ENCODE results near the gene CIT.
"Not testable (repeated sequence)": the region's sequence is repeated elsewhere in the genome, so short reads cannot be mapped to it uniquely, and the experiment has no call there.

The CIT gene

DNA sequence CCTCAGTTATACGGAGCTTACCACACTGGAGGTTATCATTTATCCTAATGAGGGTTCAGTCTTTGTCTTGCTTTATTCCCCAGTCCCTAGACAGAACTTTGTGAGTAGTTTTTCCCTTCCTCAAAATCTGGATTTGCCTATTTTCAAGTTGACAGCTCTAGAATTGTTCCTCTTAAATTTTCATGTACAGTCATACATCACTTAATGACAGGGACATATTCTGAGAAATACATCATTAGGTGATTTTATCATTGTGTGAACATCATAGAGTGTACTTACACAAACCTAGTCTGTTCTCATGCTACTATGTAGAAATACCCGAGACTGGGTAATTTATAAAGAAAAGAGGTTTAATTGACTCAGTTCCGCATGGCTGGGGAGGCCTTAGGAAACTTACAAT is 206.1 kb downstream of the CIT start:
- no peak for DNase-seq

DNA sequence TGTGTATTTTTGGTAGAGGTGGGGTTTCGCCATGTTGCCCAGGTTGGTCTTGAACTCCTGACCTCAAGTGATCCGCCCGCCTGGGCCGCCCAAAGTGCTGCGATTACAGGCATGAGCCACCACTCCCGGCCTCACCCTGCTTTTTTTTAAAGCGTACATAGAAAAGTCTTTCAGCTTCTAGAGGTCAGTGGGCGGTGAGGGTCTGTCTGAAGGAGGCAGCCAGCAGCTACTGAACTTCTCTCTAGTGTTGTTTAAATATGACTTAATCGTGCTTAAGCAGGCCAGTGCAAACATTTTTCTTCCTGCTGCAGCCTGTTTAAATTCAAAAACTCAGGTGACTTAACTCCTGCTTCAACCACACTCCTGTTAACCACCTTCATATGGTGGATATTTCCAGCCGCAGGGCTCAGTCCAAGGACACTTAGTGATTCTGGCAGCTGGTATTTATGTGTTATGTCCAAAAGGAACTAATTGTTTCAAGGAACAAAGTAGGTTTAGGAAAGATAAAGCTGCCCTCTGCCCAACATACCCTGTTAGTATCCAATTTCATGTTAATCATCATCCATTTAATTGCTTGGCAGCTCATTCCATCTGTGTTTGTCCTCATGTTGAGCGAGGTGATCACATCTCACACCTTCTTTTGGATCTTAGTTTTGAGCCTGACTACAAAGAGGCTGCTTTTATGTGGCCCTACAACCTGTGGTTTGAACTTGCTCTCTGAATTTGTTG is 207.2 kb downstream of the CIT start:
- no peak for DNase-seq

DNA sequence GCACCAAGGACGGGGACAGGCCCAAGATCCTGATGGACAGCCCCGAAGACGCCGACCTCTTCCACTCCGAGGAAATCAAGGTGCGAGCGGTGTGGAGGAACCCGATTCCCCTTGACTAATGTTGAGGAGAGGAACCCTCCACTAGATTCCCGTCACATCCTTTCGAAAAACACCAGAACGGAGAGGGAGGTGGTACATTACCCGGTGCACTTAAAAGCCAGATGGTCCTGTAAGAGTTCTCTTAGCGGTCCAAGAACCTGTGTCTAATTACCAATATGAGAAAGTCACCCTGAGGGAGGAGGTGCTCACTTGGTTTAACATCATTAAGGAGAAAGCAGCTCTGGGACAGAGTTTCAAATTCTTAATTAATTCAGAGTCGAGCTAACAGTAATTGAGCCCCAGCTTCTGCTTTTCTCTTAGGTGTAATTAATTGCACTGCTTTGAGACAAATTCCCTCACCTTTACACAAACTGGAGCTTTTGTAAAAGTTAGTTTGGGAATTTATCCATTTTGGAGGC is 208.7 kb downstream of the CIT start:
- DNase-seq, result no peak

DNA sequence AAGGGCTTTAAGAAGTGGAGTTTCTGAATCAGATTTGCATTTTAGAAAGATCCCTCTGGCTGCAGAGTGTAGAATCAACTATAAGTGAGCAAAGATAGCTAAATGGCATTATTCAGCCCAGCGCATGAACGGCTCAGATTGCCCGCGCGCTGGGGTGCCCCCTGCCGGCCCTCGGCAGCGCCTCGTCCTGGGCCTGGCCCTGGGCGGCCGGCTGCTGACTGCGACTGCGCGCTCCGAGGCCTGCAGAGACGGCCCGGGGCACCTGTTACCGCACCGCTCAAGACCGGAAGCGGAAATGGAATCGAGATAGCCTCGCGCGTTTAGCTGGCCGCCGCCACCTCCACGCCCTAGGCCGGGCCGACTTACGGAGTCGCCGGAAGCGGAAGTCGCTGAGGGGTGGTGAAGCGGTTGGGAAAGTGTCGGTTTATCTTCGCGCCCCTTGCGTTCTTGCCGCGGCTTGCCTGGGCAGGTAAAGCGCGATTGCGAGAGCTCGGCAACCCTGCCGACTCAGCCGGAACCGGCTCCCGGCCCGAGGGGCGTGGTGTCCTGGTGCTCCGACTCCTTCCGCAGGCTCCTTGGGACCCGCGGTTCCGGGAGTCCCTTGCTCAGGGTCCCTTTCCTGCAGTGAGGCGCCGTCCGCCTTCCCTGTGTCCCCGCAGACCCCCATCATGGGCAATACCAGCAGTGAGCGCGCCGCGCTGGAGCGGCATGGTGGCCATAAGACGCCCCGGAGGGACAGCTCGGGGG is 209.4 kb downstream of the CIT start, which contains the start of gene PRKAB1:
TSS of gene PRKAB1 (plus strand) at position 557 of the 747 bp plus-strand sequence. CDS start at position 669, 112 bp downstream.
- DNase-seq, result peak; percentile 96

DNA sequence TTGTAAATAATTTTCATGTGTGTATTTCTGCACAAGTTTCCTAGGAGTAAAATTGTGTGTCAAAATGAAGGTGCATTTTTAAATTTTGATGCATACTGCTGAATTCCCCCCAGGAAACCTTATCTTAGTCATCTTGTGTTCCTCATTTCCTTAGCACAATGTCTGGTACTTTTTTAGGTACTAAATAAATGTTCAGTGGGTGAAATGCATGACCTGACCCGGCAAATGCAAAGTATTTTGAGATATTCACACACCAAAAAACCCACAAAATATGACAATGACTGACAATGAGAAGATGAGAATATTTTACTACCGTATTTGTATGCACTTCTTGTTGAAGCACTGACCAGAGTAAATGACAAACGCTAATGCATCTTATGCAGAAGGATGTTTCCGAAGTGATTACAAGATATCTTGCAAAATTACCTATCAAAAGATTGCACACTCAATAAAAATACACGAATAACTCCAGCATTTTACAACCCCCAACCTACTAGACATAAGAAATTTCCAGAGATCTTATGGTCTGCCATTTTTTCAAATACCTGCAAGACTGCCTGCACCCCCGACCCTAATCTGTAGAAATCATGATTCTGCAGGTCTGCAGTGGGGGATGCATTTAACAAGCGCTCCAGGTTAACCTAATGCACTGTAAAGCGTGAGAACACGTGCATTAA is 210.1 kb downstream of the CIT start:
- DNase-seq, result no peak

DNA sequence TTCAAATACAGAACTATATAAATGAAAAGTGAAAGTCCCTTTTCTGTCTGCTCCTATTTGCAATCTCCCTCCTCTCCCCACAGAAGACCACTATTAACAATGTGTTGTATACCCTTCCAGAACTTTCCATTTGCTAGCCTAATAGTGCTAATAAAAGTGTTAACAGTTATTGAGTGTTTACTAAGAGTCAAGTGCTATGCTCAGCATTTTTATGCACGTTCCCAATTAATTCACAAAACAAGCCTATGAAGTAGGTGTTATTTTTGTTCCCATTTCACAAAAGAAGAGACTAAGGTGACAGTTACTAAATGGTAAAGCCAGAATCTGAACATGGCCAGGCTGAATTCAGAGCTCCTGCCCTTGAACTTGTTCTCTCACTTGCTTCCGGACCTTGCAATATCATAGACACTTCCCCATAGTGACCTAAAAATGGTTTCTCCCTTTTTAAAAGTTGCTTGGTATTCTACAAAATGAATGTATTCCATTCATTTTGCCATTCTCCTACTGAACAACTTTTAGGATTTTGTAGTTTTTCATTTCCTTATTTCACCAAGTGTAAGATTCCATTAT is 210.8 kb downstream of the CIT start:
- no peak for DNase-seq

DNA sequence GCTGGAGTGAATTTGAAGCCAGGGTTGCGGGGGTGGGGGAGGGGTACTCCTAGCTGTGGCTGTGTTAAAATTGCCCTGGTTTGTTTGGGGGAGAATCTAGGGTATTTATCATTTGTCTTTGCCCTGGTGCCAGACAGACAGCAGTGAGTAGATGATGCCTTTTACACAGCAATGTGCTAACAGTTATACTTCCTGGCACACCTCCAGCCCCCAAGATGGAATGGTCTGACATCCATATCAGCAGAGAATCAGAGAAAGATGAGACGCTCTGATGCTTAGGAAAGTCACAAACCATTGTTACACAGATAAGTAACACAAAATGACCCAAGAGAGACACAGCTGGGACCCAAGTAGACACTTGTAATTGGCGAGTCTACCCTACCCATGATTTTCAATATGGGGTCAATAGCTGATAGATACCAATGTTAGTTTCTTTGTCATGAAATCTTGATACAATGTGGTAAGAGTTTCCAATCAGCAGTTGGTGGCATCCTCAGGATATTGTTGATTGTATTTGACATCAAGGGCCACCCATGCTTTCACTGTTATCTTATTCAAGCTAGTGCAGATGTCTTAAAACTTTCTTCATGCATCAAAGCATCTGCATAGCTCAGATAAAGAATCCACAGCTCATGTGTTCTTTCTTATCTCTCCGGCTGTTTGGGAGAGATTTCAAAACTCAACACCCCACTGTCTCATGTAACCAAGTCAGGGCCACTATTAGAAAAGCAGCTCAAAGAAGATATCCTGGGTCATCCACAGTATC is 211.8 kb downstream of the CIT start:
- DNase-seq, result no peak

DNA sequence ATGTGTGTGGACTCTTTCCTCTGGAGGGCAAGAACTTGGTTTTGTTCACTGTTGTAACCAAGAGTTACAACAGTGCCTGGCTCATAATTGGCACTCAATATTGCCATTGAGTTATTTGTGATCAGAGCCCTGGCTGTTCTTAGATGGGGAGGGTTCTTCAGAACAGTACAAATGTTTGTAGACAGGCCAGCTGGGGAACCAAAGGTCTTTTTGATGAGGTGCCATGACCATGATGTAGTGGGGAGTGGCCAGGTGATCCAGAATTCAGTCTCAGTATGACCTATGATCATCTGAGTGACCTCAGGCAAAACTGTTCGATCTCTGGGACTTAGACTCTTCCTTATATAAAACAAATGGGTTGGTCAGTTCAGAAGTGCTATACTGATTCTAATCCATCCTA is 212.5 kb downstream of the CIT start:
- no peak for DNase-seq

DNA sequence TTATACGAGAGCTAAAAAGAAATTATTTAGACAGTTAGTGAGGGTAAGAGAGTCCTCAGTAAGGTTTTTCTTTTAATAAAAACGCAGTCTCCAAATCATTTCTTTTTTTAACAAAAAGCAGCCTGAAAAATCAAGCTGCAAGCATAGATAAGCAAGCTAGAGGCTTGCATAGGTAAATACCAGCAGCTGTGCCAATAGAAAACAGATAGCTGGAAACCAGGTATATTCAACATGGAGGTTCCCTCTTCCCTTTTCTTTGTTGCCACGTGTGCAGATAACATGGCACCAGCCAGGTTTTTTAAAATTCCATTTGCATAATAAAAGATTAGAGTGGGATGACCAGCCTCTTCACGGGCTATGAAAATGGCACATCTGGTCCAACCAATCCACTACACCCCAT is 215.2 kb downstream of the CIT start:
- DNase-seq, result no peak

DNA sequence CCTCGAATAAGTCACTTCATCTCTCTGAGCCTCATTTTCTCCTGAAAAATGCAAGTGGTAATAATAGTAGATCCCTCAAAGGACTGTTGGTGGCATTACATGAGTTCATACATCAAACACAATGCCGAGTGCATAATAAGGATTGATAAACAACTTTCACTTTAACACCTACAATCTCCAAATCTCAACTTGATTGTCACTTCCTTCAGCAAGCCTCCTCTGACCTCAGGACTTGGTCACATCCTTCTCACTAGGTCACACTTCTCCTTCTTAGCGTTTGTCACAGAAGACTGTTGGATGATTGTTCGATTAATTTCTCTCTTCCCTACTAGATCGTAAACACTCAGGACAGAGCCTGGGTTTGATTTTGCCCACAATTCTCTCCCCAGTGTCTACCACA is 217.0 kb downstream of the CIT start:
- no peak for DNase-seq

DNA sequence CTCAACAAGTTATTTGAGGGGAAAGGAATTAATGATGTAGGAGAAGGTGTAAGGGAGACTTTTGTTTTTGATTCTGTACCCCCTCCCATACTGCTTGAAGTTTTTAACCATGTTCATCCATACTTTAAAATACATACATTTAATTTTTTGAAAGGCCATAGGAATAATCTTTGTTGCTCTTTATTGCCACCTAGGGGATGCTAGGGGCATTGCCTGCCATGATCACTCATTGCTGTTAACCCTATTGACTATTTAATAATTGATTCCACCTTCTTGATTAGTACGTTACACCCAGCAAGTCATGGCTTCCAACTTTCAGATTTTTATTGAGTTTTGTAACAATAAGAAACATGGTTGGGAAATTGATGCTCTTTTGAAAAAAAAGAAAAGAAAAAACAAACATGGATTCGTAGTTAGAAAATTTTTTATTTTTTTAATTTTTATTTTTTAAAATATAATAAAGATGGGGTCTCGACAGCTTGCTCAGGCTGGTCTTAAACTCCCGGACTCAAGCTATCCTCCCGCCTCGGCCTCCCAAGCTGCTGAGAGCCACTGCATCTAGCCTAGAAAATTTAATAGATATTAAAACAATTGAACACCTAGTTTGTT is 217.7 kb downstream of the CIT start:
- DNase-seq, result no peak

DNA sequence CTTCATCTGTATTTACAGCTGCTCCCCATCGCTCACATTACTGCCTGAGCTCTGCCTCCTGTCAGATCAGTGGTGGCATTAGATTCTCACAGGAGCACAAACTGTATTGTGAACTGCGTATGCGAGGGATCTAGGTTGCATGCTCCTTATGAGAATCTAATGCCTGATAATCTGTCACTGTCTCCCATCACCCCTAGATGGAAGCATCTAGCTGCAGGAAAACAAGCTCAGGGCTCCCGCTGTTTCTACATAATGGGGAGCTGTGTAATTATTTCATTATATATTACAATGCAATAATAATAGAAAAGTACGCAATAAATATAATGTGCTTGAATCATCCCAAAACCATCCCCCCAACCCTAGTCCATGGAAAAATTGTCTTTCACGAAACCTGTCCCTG is 219.0 kb downstream of the CIT start:
- not testable (repeated sequence) for DNase-seq

DNA sequence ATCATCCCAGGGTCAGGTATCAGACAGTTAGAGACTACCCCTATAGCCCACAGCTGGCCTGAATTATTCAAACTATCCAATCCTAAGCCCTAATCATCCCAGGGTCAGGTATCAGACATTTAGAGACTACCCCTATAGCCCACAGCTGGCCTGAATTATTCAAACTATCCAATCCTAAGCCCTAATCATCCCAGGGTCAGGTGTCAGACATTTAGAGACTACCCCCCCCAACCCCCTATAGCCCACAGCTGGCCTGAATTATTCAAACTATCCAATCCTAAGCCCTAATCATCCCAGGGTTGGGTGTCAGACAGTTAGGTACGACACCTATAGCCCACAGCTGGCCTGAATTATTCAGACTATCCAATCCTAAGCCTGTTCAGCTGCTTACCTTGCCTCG is 220.1 kb downstream of the CIT start:
- not testable (repeated sequence) for DNase-seq

DNA sequence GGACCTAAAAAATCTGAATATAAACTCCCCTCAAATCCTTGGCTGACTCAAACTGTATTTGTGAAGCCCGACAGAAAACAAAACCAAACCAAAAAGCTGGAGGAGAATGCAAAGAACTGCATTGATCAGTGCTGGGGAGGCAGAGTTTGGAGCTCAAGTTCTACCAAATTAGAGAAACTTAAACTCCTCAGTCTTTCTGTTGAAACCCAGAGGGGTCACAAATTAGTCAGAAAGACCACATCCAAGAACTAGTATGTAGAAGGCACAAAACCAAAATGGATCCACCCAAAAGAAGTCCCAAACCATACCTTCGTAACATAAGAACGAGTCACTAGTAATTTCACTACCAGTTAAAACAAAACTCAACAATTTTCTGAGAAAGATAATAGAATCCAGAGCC is 224.5 kb downstream of the CIT start:
- DNase-seq, result no peak

DNA sequence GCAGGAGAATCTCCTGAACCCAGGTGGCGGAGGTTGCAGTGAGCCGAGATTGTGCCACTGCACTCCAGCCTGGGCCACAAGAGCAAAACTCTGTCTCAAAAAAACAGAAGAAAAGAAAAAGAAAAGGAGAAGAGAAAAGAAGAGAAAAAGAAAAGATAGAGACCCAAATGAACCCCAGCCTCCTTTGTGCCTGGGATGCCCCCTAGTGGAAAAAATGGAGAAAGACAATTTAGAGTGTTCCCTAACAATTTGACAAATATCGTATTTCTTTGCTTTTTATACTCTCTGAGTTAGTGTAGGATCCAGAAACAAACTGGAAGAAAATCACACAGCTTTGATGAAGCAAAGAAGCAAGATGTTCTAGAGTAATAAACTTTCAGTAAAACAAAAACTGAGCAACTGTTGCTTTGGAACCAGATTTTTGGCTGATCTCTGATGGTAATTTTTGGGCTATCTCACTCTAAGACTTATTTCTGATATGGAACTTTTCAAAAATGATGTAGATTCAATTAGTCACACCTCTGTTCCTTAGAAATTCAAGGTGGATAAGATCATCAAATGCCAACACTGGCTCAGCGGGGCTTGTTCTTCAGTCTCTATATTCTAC is 227.8 kb downstream of the CIT start:
- DNase-seq, result no peak

DNA sequence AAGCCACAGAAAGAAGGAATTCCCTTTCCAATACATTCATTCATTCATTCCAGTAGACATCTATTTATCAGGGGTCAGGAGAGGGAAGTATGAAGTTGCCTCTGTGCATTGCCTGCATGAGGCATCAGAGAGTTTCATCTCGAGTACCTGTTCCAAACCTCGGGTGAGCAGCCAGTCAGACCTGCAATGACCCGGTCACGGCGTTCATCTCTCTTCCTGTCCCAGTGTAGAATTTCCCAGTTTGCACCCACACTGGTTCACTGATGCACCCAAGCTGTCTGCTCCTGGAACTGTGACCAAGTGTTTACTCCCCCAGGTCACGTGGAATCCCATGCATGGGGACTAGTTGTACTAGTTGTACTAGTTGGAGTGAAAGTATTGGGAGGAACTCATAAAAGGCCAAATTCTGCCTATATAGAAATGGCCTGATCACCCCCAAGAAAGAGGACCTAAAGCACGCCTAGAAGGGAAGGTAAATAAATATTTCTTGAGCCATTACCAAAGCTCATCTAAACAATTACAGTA is 231.5 kb downstream of the CIT start:
- DNase-seq, result no peak

DNA sequence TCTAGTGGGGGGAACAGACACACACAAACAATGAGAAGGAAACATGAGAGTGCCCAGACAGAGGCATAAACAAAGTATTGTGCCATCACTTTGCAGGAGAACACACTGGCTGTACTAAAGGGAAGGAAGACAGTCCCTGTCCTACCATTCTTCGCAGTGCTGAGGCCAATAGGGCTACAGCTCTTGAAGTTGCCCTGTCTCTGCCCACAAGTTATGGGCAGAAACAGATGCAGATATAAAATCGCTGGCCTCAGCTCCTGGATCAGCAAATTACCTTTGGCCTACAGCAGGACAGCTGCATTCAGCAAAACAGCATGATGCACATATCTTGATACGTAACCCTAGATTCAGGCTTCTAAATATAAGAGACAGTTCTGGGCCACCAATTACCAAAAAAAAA is 232.2 kb downstream of the CIT start:
- DNase-seq, result no peak

DNA sequence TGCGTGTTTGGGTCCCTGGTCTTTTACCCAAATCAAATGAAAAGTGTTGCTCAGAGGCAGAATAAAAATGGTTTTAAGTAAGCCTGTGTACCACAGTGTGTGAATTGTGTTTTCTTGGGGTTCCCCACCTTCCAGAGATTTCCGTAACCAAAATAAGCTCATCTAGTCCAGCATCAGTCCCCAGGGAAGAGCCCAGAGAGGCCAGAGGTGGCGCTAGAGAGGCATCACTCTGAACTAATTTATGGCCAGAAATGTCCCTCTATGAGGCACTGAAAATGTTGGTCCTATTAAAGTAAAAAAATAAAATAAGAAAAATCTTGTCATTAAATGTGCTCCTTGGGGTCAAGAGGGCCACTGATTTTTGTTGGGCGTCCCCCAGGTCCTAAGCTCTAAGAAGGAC is 234.1 kb downstream of the CIT start:
- no peak for DNase-seq

All from NCI-H226 (cell line).